Measurements from ENCODE around the gene GP1BB. TPM values are rescaled to one million over a fixed set of nuclear protein-coding genes. Genes with fewer than 3 reads are reported as not detected.

The GP1BB gene
- total and polyA plus RNA-seq, 2 of the 4 experiments (the other 2 are of a cell fraction): 0.18 to 1.5 TPM

DNA sequence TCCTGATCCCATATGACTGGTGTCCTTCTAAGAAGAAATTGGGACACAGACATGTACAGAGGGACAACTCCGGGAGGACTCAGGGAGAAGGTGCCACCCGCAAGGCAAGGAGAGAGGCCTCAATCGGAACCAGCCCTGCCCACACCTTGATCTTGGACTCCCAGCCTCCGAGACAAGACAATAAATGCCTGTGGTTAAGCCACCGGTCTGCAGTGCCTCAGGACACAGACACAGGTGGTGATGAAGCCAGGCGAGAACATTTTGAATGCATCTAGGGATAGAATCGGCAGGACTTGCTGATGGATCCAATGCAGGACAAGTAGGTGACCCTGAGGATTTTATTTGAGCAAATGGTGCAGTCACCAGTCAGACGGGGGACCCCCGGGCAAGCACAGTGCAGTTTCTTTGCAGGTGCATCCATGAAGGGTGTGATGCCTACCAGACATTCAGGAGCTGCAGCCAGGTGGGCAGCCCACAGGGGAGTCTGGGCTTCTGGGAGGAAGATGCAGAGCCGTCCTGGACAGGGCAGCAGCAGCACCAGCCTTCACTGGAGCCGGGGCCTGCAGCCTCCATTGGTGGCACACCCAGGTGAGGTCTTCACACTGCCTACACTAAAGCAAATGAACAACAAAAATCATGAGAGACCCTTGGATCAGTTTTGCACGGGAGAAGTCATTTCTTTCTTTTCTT lies 29.2 kb upstream of the GP1BB start:
- Histone ChIP-seq H2BK120ac (ENCODE audit: low read depth, low read length) (no peak overlapping the region), H3K14ac (replicated peaks; ENCODE audit: low read depth, low read length) (no peak overlapping the region), H3K9me1 (ENCODE audit: insufficient read depth, low read length) (no peaks in the 10 kb centered on the region; the same call in 1 of the 2 replicates), H2BK20ac (ENCODE audit: low read depth, low read length) (no peak overlapping the region), H3K4me3 (ENCODE audit: insufficient read depth, low read depth, low read length) (no peak overlapping the region), H2BK5ac (ENCODE audit: low read depth, low read length, poor library complexity, severe bottlenecking) (no peak overlapping the region), H2AK5ac (ENCODE audit: low read depth, low read length) (no peak overlapping the region), H3K27ac (ENCODE audit: insufficient read depth, low read length) (no peak overlapping the region), H3K23ac (ENCODE audit: low read depth, low read length) (no peak overlapping the region), H2AFZ (replicated peaks; ENCODE audit: low read length, poor library complexity) (peak overlapping the region; percentile 58), H2BK15ac (ENCODE audit: low read depth, low read length) (no peak overlapping the region), H2AK9ac (replicated peaks; ENCODE audit: low read depth, low read length, poor library complexity) (no peak overlapping the region), H3K9ac (ENCODE audit: low read depth, low read length) (no peak overlapping the region), H3K36me3 (ENCODE audit: control insufficient read depth, insufficient read depth, low read length) (no peaks in the 10 kb centered on the region), H4K20me1 (ENCODE audit: insufficient read depth, low read length) (no peaks in the 10 kb centered on the region), H3K4me2 (ENCODE audit: low read depth, low read length) (no peak overlapping the region), H4K8ac (ENCODE audit: low read depth in 2 of 2, low read length in 2 of 2) (no peak overlapping the region), H3K9me3 (ENCODE audit: control insufficient read depth, insufficient read depth, low read length) (no peaks in the 10 kb centered on the region), H4K91ac (ENCODE audit: insufficient read depth, low read depth, low read length) (no peak overlapping the region), H3K79me1 (ENCODE audit: low read depth in 1 of 2, low read length in 2 of 2) (no peaks in the 10 kb centered on the region), H3K18ac (ENCODE audit: low read depth, low read length) (no peak overlapping the region), H3K56ac (ENCODE audit: extremely low read depth, insufficient read depth, low read length) (no peak overlapping the region), H3K27me3 (ENCODE audit: control insufficient read depth, insufficient read depth, low read length) (peaks cover 5% of the 10 kb centered on the region; the same call in 1 of the 2 replicates), H3K4ac (ENCODE audit: low read depth, low read length) (no peak overlapping the region), H3K4me1 (ENCODE audit: control insufficient read depth, insufficient read depth, low read length) (no peaks in the 10 kb centered on the region; the same call in 1 of the 2 replicates), H4K5ac (ENCODE audit: low read depth, low read length) (no peak overlapping the region)
- no peak for ATAC-seq (ENCODE audit: low read depth)
- no TSS peak for BruUV-seq (replicated peaks)
- intact Hi-C loops (cut with micrococcal nuclease) (no loop called here), dilution Hi-C loops (cut with HindIII; ENCODE audit: low sequenced_read_pairs, unreplicated experiment) (no loop called here), in situ Hi-C loops (cut with MboI; ENCODE audit: low sequenced_read_pairs) (no loop called here)
- 93% methylated on average over 6 of the region's 12 CpGs; no CpG with 5 or more reads in 1 of the 2 experiments for WGBS, 2 experiments (ENCODE audit: extremely low coverage in 2 of 2, insufficient read length in 1 of 2)
- ChIA-PET POLR2A (ENCODE audit: unreplicated experiment) (no interaction called here), CTCF (no interaction called here)
- no peak for DNase-seq
- no peak for TF ChIP-seq BHLHE40 (IDR thresholded peaks at IDR 0.05; ENCODE audit: low read depth, low read length)
- no peak for TF ChIP-seq POLR2A (IDR thresholded peaks at IDR 0.05; ENCODE audit: low read depth, low read length)
- TF ChIP-seq, protein P1, sequence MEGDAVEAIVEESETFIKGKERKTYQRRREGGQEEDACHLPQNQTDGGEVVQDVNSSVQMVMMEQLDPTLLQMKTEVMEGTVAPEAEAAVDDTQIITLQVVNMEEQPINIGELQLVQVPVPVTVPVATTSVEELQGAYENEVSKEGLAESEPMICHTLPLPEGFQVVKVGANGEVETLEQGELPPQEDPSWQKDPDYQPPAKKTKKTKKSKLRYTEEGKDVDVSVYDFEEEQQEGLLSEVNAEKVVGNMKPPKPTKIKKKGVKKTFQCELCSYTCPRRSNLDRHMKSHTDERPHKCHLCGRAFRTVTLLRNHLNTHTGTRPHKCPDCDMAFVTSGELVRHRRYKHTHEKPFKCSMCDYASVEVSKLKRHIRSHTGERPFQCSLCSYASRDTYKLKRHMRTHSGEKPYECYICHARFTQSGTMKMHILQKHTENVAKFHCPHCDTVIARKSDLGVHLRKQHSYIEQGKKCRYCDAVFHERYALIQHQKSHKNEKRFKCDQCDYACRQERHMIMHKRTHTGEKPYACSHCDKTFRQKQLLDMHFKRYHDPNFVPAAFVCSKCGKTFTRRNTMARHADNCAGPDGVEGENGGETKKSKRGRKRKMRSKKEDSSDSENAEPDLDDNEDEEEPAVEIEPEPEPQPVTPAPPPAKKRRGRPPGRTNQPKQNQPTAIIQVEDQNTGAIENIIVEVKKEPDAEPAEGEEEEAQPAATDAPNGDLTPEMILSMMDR (conservative IDR thresholded peaks at IDR 0.05; ENCODE audit: low read depth, low read length): no peak

All from IMR-90 (cell line).